Prostate gland (tissue), 2 donors: ENCODE data around the gene CMTM3. TPM values are rescaled to one million over a fixed set of nuclear protein-coding genes. Genes with fewer than 3 reads are reported as not detected.

Experiments
- DNase-seq: peaks from one replicate; pipeline ENCODE4 v3.0.0-alpha.2; 2019; ENCODE audit warnings: low spot score
- H3K27ac ChIP-seq, 2 donors: fragments of 200-600 bp; sonication (generic); 2 replicates each; pipeline ENCODE4 v1.5.1; 2017 to 2019
- H3K27me3 ChIP-seq: fragments of 200-600 bp; sonication (generic); replicated peaks from 2 replicates; pipeline ENCODE4 v1.5.1; 2019; ENCODE audit not compliant: insufficient read depth
- H3K36me3 ChIP-seq, 2 donors: fragments of 200-600 bp; sonication (generic); 1 replicate in 1 of 2; 2 replicates in 1 of 2; pipeline versions ENCODE4 v1.5.1 to v1.8.1; 2017 to 2019
- H3K4me1 ChIP-seq: fragments of 200-600 bp; sonication (generic); replicated peaks from 2 replicates; pipeline ENCODE4 v1.5.1; 2019
- H3K4me3 ChIP-seq, 2 donors: fragments of 200-600 bp; sonication (generic); 2 replicates each; pipeline ENCODE4 v1.5.1; 2017 to 2019
- H3K9me3 ChIP-seq: fragments of 200-600 bp; sonication (generic); 2 replicates; pipeline ENCODE4 v1.5.1; 2017
- CTCF ChIP-seq, 4 experiments: fragments of 200-600 bp in 2 of 4; fragments of 450-650 bp in 2 of 4; sonication (generic) in 2 of 4; IDR thresholded peaks; 1 replicate in 3 of 4; 2 replicates in 1 of 4; pipeline ENCODE4 v1.5.1; 2016 to 2019; ENCODE audit warnings: antibody characterized with exemption in 4 of 4, mild to moderate bottlenecking in 2 of 4, moderate library complexity in 2 of 4
- POLR2A ChIP-seq: fragments of 450-650 bp; IDR thresholded peaks from one replicate; pipeline ENCODE4 v1.6.1; 2016; ENCODE audit warnings: antibody characterized with exemption, mild to moderate bottlenecking
- POLR2AphosphoS5 ChIP-seq: sonication (generic); formaldehyde crosslinking; IDR thresholded peaks from one replicate; pipeline ENCODE4 v1.6.1; 2017; ENCODE audit warnings: antibody characterized with exemption
- WGBS: methylation state at CpG from one replicate; pipeline ENCODE4 v1.1.5; 2018; 5-methylcytosine and 5-hydroxymethylcytosine counted together
- intact Hi-C: fragments of 100-400 bp; cut with DNase I; formaldehyde crosslinking; loops from one replicate; pipeline ENCODE4 v1.14.2; 2022
- total RNA-seq, 2 donors: library from RNA; depleted of rRNA; stranded (reverse); fragments of >200 nt; gene quantifications; one replicate each; pipeline ENCODE4 v1.1.0, GENCODE V29; 2016

CMTM3 gene
- total RNA-seq, 2 donors from 2014 or later, result 10.7 to 133 TPM

DNA sequence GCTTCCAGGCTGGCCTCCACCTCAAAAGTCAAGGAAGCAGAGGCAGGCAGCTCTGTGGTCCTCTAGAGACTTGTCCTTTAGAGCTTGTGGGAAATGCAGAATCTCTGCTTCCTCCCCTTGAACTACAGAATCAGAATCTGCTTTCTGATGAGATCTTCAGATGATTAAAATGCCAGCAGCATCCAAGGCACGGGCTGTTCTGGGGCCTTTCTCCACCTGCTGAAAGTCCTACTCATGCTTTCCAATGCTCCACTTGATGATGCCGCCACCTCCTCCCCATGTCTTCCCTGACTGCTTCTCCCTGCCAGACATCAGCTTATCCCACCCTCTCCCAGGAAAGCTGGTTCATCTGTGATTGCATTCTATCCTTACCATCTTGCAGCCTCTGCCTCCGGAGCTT lies 33.3 kb downstream of the CMTM3 start:
- H3K27me3 ChIP-seq, result no peaks in the 10 kb centered on the region
- TF ChIP-seq CTCF (IDR thresholded peaks at IDR 0.05) (no peak), POLR2AphosphoS5 (no peak), POLR2A (no peak)
- no peaks in the 10 kb centered on the region for H3K36me3 ChIP-seq
- WGBS, result 80% methylated on average over 3 of the region's 3 CpGs
- intact Hi-C loops, result no loop called here
- H3K4me3 ChIP-seq, result no peak overlapping the region
- H3K27ac ChIP-seq, result no peak overlapping the region
- H3K4me1 ChIP-seq, result no peaks in the 10 kb centered on the region
- DNase-seq, result no peak
- no peaks in the 10 kb centered on the region for H3K9me3 ChIP-seq

DNA sequence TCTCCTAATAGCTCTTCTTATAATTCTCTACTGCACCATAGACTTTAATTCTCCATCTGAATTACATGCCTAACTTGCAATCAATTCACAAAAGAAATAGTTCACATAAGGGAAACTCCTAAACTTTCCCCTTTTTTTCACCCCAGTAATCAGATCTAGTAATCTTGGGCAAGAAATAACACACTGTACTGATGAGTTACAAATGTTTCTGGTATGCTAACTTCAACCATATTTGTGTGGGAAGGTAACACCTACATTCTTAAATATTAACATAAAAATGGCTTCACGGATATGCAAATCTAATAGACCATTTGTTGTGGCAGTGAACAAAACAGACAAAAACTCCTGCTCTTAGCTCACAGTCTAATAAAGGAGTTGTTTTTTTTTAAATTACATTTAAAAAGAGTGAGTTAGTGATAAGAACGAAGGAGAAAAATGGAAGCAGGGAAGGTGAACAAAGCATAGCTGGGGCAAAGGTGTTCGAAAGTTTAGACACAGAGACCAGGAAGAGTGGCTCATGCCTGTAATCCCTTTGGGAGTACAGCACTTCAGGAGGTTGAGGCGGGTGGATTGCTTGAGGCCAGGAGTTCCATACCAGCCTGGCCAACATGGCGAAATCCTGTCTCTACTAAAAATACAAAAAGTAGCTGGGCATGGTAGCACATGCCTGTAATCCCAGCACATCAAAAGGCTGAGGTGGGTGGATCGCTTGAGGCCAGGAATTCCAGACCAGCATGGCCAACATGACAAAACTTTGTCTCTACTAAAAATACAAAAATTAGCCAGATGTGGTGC lies 34.8 kb downstream of the CMTM3 start:
- TF ChIP-seq POLR2A (no peak), POLR2AphosphoS5 (no peak), CTCF (IDR thresholded peaks at IDR 0.05) (no peak)
- Histone ChIP-seq H3K9me3 (no peaks in the 10 kb centered on the region), H3K27me3 (no peaks in the 10 kb centered on the region), H3K4me1 (no peaks in the 10 kb centered on the region), H3K27ac (no peak overlapping the region), H3K4me3 (no peak overlapping the region), H3K36me3 (no peaks in the 10 kb centered on the region)
- 68% methylated on average over 6 of the region's 6 CpGs for WGBS
- intact Hi-C loops, result no loop called here
- no peak for DNase-seq

GRCh38 chr16:66640724-66641314 lies 36.3 kb downstream of the CMTM3 start:
- no peak overlapping the region for H3K27ac ChIP-seq
- DNase-seq, result no peak
- H3K9me3 ChIP-seq, result no peaks in the 10 kb centered on the region
- no peaks in the 10 kb centered on the region for H3K27me3 ChIP-seq
- WGBS, result 87% methylated on average over 3 of the region's 3 CpGs
- no peaks in the 10 kb centered on the region for H3K4me1 ChIP-seq
- H3K36me3 ChIP-seq, result no peaks in the 10 kb centered on the region
- no peak overlapping the region for H3K4me3 ChIP-seq
- TF ChIP-seq CTCF (IDR thresholded peaks at IDR 0.05) (no peak), POLR2AphosphoS5 (no peak), POLR2A (no peak)
- intact Hi-C loops, result no loop called here

GRCh38 chr16:66641387-66641786 lies 36.9 kb downstream of the CMTM3 start:
- WGBS, result 97% methylated on average over 1 of the region's 1 CpG
- intact Hi-C loops, result no loop called here
- no peak for TF ChIP-seq POLR2AphosphoS5
- no peak for TF ChIP-seq POLR2A
- no peak for TF ChIP-seq CTCF (IDR thresholded peaks at IDR 0.05)

DNA sequence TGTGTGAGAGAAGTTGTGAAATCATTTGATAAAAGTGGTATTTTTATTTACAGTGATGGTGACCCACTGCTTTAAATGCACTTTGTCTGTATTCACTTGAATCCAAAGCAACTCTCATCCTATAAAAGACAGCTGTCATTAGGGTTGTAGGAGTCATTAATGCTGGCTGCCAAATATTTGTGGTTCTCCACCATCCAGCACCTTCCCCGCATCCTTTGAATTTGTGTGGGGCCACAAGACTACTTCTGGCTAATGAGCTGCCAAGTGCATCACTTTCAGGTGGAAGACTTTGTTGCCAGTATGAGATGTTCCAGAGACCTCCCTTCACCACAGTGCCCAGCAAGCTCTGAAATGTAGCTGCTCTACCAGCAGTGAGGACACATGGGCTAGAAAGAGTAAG lies 43.4 kb downstream of the CMTM3 start:
- TF ChIP-seq CTCF (IDR thresholded peaks at IDR 0.05) (no peak), POLR2A (no peak), POLR2AphosphoS5 (no peak)
- no peaks in the 10 kb centered on the region for H3K4me1 ChIP-seq

More at GRCh38 chr16:66641387-66641786, 36.9 kb downstream of the CMTM3 start:
- Histone ChIP-seq H3K27me3 (no peaks in the 10 kb centered on the region), H3K9me3 (no peaks in the 10 kb centered on the region), H3K36me3 (no peaks in the 10 kb centered on the region), H3K4me1 (no peaks in the 10 kb centered on the region), H3K27ac (no peak overlapping the region), H3K4me3 (no peak overlapping the region)
- no peak for DNase-seq

More for the DNA sequence above, 43.4 kb downstream of the CMTM3 start:
- H3K27ac ChIP-seq, result no peak overlapping the region
- H3K4me3 ChIP-seq, result no peak overlapping the region
- WGBS, result 100% methylated on average over 1 of the region's 1 CpG
- H3K9me3 ChIP-seq, result no peaks in the 10 kb centered on the region
- no peaks in the 10 kb centered on the region for H3K27me3 ChIP-seq
- intact Hi-C loops, result no loop called here
- H3K36me3 ChIP-seq, result no peaks in the 10 kb centered on the region
- DNase-seq, result no peak
